K562 (cell line): ENCODE measurements around the gene TTL. TPM values are rescaled to one million over a fixed set of nuclear protein-coding genes. Genes with fewer than 3 reads are reported as not detected.
A peak's percentile ranks its signal among the peaks of the same experiment; 100 is the strongest.

Experiments used
- BMI1 ChIP-seq: fragments of 150-350 bp; IDR thresholded peaks from 2 replicates; pipeline ENCODE4 v1.6.1; 2014; ENCODE audit warnings: low read length
- DIDO1 ChIP-seq: fragments of 450-650 bp; IDR thresholded peaks from 2 replicates; pipeline ENCODE4 v1.6.1; 2016; ENCODE audit warnings: low read depth, missing biosample characterization, missing genetic modification characterization
- E2F6 ChIP-seq, 2 experiments: IDR thresholded peaks; 2 replicates each; pipeline ENCODE4 v1.6.1; 2011; ENCODE audit warnings: borderline replicate concordance in 1 of 2, control low read depth in 1 of 2, low read depth in 1 of 2, low read length in 1 of 2, mild to moderate bottlenecking in 1 of 2, mixed read lengths in 1 of 2, moderate library complexity in 1 of 2; ENCODE audit not compliant: insufficient read depth in 1 of 2, insufficient read length in 1 of 2, poor library complexity in 1 of 2, severe bottlenecking in 1 of 2; ENCODE audit errors: extremely low read depth in 1 of 2
- ERF ChIP-seq: fragments of 450-650 bp; formaldehyde crosslinking; IDR thresholded peaks from 2 replicates; pipeline ENCODE4 v1.4.0; 2020; ENCODE audit warnings: mild to moderate bottlenecking, mixed read lengths
- ETV1 ChIP-seq: fragments of 450-650 bp; conservative IDR thresholded peaks from 2 replicates; pipeline ENCODE4 v1.6.1; 2016; ENCODE audit warnings: missing genetic modification characterization, control low read depth, low read depth, missing compliant biosample characterization
- JUNB ChIP-seq: fragments of 450-650 bp; formaldehyde crosslinking; conservative IDR thresholded peaks from 2 replicates; pipeline ENCODE4 v1.4.0; 2020; ENCODE audit warnings: mild to moderate bottlenecking
- MBD2 ChIP-seq: sonication (generic); IDR thresholded peaks from 2 replicates; pipeline ENCODE4 v1.6.1; 2016; ENCODE audit warnings: low read depth, borderline replicate concordance
- MTA3 ChIP-seq: fragments of 450-650 bp; formaldehyde crosslinking; IDR thresholded peaks from 2 replicates; pipeline ENCODE4 v1.6.1; 2017; ENCODE audit warnings: mild to moderate bottlenecking, borderline replicate concordance
- SP1 ChIP-seq: sonication (generic); formaldehyde crosslinking; IDR thresholded peaks from 2 replicates; pipeline ENCODE4 v1.8.1; 2022; ENCODE audit warnings: mild to moderate bottlenecking, missing genetic modification reagents
- TGIF2 ChIP-seq: sonication (generic); formaldehyde crosslinking; IDR thresholded peaks from 2 replicates; pipeline ENCODE4 v1.8.1; 2022; ENCODE audit warnings: mild to moderate bottlenecking, missing genetic modification reagents, moderate library complexity
- YY1 ChIP-seq, 3 experiments: IDR thresholded peaks; 2 replicates each; pipeline ENCODE4 v1.6.1; 2011; ENCODE audit warnings: low read length in 2 of 3, mild to moderate bottlenecking in 2 of 3, moderate library complexity in 2 of 3, borderline replicate concordance in 1 of 3, control low read depth in 1 of 3, low read depth in 1 of 3; ENCODE audit not compliant: insufficient read depth in 3 of 3, insufficient replicate concordance in 2 of 3, control insufficient read depth in 1 of 3, insufficient read length in 1 of 3; ENCODE audit errors: extremely low read depth in 1 of 3
- ZBTB7A ChIP-seq: IDR thresholded peaks from 2 replicates; pipeline ENCODE4 v1.6.1; 2011; ENCODE audit warnings: low read depth, mild to moderate bottlenecking, low read length, moderate library complexity, borderline replicate concordance; ENCODE audit not compliant: control insufficient read depth
- ZEB2 ChIP-seq: fragments of 450-650 bp; IDR thresholded peaks from 2 replicates; pipeline ENCODE4 v1.6.1; 2016
- ZNF165 ChIP-seq: fragments of 250-450 bp; sonication (Bioruptor Pico); IDR thresholded peaks from 2 replicates; pipeline ENCODE4 v1.4.0; 2020; ENCODE audit warnings: borderline replicate concordance
- ZNF280A ChIP-seq: fragments of 450-650 bp; IDR thresholded peaks from 2 replicates; pipeline ENCODE4 v1.6.1; 2018; ENCODE audit warnings: mild to moderate bottlenecking, low read depth; ENCODE audit not compliant: partially characterized antibody
- polyA plus RNA-seq, 8 experiments: library from polyadenylated mRNA; depleted of rRNA in 4 of 8; stranded (reverse) in 5 of 8; unstranded in 3 of 8; fragments of >200 nt; fragmentation: Nextera tagmentation in 2 of 8; fragmentation: Illumina TruSeq in 1 of 8; extraction: Ambion mirVana in 2 of 8; extraction: Trizol in 1 of 8; gene quantifications; 2 replicates each; pipeline versions ENCODE4 v1.2.1 to v1.2.3, GENCODE V29; 2011 to 2014; ENCODE audit warnings: inconsistent platforms in 1 of 8, missing spikeins in 1 of 8
- total RNA-seq, 7 experiments: library from RNA; depleted of rRNA in 6 of 7; stranded (reverse); fragments of >200 nt in 6 of 7; fragmentation: Illumina TruSeq in 2 of 7; extraction: Trizol in 2 of 7; gene quantifications; 2 replicates each; pipeline versions ENCODE4 v1.2.1 to v1.2.3, GENCODE V29; 2011 to 2021; ENCODE audit warnings: low replicate concordance in 1 of 7
- TF ChIP-seq, protein P1 (sequence below), 2 experiments: fragments of 450-650 bp; conservative IDR thresholded peaks; 2 replicates each; pipeline ENCODE4 v1.6.1; 2017; ENCODE audit warnings: mild to moderate bottlenecking in 2 of 2, moderate library complexity in 2 of 2
- TF ChIP-seq, protein P2 (sequence below): fragments of 450-650 bp; IDR thresholded peaks from 2 replicates; pipeline ENCODE4 v1.6.1; 2017; ENCODE audit warnings: antibody characterized with exemption, mild to moderate bottlenecking

Gene TTL
- total and polyA plus RNA-seq, 9 of the 15 experiments (the other 6 are each of a cell fraction or from before 2014, with no cell fraction given) = 9.4 to 54.4 (median 34.9) TPM

- TF ChIP-seq BMI1 = no peak
- TF ChIP-seq ZNF165 (CRISPR knock-in tag) = no peak
- peak in 1 of 3 experiments; percentile 81 for TF ChIP-seq YY1 (IDR thresholded peaks at IDR 0.05; ENCODE audit: borderline replicate concordance in 1 of 3, control insufficient read depth in 1 of 3, extremely low read depth in 1 of 3, insufficient read depth in 3 of 3, insufficient read length in 1 of 3, insufficient replicate concordance in 2 of 3, low read depth in 1 of 3, low read length in 2 of 3)
- TF ChIP-seq ETV1 (tag) = no peak
- TF ChIP-seq ERF (CRISPR knock-in tag) = 0 out of 2 replicates have a peak, but pooled peaks have one; percentile 59
- TF ChIP-seq ZBTB7A = peak; percentile 18; the same call in 1 of the 2 replicates
- TF ChIP-seq ZNF280A = no peak
- TF ChIP-seq, protein P1, sequence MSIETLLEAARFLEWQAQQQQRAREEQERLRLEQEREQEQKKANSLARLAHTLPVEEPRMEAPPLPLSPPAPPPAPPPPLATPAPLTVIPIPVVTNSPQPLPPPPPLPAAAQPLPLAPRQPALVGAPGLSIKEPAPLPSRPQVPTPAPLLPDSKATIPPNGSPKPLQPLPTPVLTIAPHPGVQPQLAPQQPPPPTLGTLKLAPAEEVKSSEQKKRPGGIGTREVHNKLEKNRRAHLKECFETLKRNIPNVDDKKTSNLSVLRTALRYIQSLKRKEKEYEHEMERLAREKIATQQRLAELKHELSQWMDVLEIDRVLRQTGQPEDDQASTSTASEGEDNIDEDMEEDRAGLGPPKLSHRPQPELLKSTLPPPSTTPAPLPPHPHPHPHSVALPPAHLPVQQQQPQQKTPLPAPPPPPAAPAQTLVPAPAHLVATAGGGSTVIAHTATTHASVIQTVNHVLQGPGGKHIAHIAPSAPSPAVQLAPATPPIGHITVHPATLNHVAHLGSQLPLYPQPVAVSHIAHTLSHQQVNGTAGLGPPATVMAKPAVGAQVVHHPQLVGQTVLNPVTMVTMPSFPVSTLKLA (conservative IDR thresholded peaks at IDR 0.05) = peak; percentile 49 to 53; a peak in 2 of 4 replicates
- TF ChIP-seq DIDO1 (tag) = peak; percentile 34; the same call in 1 of the 2 replicates
- peak in 1 of 2 experiments; percentile 42 for TF ChIP-seq E2F6 (IDR thresholded peaks at IDR 0.05; ENCODE audit: borderline replicate concordance in 1 of 2, extremely low read depth in 1 of 2, insufficient read depth in 1 of 2, insufficient read length in 1 of 2, low read depth in 1 of 2, low read length in 1 of 2, poor library complexity in 1 of 2, severe bottlenecking in 1 of 2)
- TF ChIP-seq SP1 (CRISPR knock-in tag) = 0 out of 2 replicates have a peak, but pooled peaks have one; percentile 46
- no peak for TF ChIP-seq TGIF2 (CRISPR knock-in tag)
- TF ChIP-seq JUNB (CRISPR knock-in tag) = no peak
- TF ChIP-seq MBD2 = peak; percentile 17; the same call in 1 of the 2 replicates
- no peak for TF ChIP-seq MTA3
- TF ChIP-seq, protein P2, sequence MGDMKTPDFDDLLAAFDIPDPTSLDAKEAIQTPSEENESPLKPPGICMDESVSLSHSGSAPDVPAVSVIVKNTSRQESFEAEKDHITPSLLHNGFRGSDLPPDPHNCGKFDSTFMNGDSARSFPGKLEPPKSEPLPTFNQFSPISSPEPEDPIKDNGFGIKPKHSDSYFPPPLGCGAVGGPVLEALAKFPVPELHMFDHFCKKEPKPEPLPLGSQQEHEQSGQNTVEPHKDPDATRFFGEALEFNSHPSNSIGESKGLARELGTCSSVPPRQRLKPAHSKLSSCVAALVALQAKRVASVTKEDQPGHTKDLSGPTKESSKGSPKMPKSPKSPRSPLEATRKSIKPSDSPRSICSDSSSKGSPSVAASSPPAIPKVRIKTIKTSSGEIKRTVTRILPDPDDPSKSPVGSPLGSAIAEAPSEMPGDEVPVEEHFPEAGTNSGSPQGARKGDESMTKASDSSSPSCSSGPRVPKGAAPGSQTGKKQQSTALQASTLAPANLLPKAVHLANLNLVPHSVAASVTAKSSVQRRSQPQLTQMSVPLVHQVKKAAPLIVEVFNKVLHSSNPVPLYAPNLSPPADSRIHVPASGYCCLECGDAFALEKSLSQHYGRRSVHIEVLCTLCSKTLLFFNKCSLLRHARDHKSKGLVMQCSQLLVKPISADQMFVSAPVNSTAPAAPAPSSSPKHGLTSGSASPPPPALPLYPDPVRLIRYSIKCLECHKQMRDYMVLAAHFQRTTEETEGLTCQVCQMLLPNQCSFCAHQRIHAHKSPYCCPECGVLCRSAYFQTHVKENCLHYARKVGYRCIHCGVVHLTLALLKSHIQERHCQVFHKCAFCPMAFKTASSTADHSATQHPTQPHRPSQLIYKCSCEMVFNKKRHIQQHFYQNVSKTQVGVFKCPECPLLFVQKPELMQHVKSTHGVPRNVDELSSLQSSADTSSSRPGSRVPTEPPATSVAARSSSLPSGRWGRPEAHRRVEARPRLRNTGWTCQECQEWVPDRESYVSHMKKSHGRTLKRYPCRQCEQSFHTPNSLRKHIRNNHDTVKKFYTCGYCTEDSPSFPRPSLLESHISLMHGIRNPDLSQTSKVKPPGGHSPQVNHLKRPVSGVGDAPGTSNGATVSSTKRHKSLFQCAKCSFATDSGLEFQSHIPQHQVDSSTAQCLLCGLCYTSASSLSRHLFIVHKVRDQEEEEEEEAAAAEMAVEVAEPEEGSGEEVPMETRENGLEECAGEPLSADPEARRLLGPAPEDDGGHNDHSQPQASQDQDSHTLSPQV = 0 out of 2 replicates have a peak, but pooled peaks have one; percentile 32
- no peak for TF ChIP-seq ZEB2
These were observed 1.1 kb downstream of the TTL start (continued) for GRCh38 chr2:112483042-112483473.
